HCT116 (cell line): Measurements from ENCODE around the gene FMO2. TPM values are rescaled to one million over a fixed set of nuclear protein-coding genes. Genes with fewer than 3 reads are reported as not detected.

Experiments used
- ATAC-seq: fragments of 200-7000 bp; cut with Tn5 transposase; 2 replicates; pipeline ENCODE4 v1.9.1; 2020; ENCODE audit warnings: mild to moderate bottlenecking, moderate library complexity
- BruUV-seq: library from RNA; stranded (reverse); fragments of 400-500 nt; replicated peaks from 2 replicates; lab custom pipeline; 2021; lab: Mats Ljungman, UMichigan
- CTCF ChIA-PET: fragments of 300-600 bp; sonication (Branson Sonifier 250); formaldehyde crosslinking; loops from one replicate; lab custom pipeline; 2021; ENCODE audit warnings: antibody characterized with exemption; lab: Charles Lee
- POLR2A ChIA-PET: fragments of 300-600, 350-600 bp; sonication (Branson Sonifier 250); formaldehyde crosslinking; loops from one replicate; lab custom pipeline; 2021; ENCODE audit warnings: antibody characterized with exemption; lab: Charles Lee
- RAD21 ChIA-PET, 2 experiments: fragments of 300-600 bp; sonication (Branson Sonifier 250); formaldehyde crosslinking; loops; one replicate each; lab custom pipeline; 2023; ENCODE audit warnings: low total read pairs in 2 of 2; ENCODE audit not compliant: uncharacterized antibody in 2 of 2, unreplicated experiment in 2 of 2, low non-redundant PET in 1 of 2; lab: Charles Lee
- DNase-seq: peaks from one replicate; pipeline ENCODE4 v3.0.0-alpha.2; 2010; ENCODE audit warnings: low read depth, low spot score
- H2AFZ ChIP-seq: fragments of 200-600 bp; shearing (Covaris generic), sonication (generic); 2 replicates; pipeline ENCODE4 v1.6.1; 2017; ENCODE audit warnings: low read depth, mixed run types, mixed read lengths, antibody characterized with exemption, low read length; ENCODE audit not compliant: poor library complexity, severe bottlenecking
- H3K27ac ChIP-seq: 2 replicates; pipeline ENCODE4 v1.5.1; 2012; ENCODE audit warnings: low read depth, low read length
- H3K27me3 ChIP-seq: fragments of 200-600 bp; sonication (generic); 2 replicates; pipeline ENCODE4 v1.6.1; 2016; ENCODE audit warnings: mixed run types, low read length, mixed read lengths; ENCODE audit not compliant: insufficient read depth
- H3K36me3 ChIP-seq, 2 experiments: fragments of 200-500 bp in 1 of 2; fragments of 200-600 bp in 1 of 2; sonication (Bioruptor generic) in 1 of 2; sonication (generic) in 1 of 2; 2 replicates each; pipeline versions ENCODE4 v1.5.1 to v1.6.1; 2014 to 2016; ENCODE audit warnings: low read length in 2 of 2, inconsistent platforms in 1 of 2, mixed read lengths in 1 of 2, mixed run types in 1 of 2; ENCODE audit not compliant: insufficient read depth in 2 of 2, control insufficient read depth in 1 of 2
- H3K4me1 ChIP-seq, 2 experiments: fragments of 200-600 bp in 1 of 2; sonication (generic) in 1 of 2; 2 replicates each; pipeline versions ENCODE4 v1.5.1 to v1.6.1; 2012 to 2017; ENCODE audit warnings: low read length in 2 of 2, inconsistent platforms in 1 of 2, mild to moderate bottlenecking in 1 of 2, mixed read lengths in 1 of 2, mixed run types in 1 of 2, moderate library complexity in 1 of 2; ENCODE audit not compliant: insufficient read depth in 2 of 2, control insufficient read depth in 1 of 2
- H3K4me2 ChIP-seq: fragments of 200-600 bp; sonication (generic); 2 replicates; pipeline ENCODE4 v1.6.1; 2017; ENCODE audit warnings: mixed run types, low read length, mixed read lengths
- H3K4me3 ChIP-seq, 2 experiments: fragments of 200-600 bp in 1 of 2; sonication (generic) in 1 of 2; replicated peaks in 1 of 2; 2 replicates each; pipeline ENCODE4 v1.5.1; 2011 to 2016; ENCODE audit warnings: low read length in 2 of 2, control low read depth in 1 of 2, low read depth in 1 of 2, mild to moderate bottlenecking in 1 of 2, mixed read lengths in 1 of 2, mixed run types in 1 of 2
- H3K79me2 ChIP-seq: fragments of 200-600 bp; sonication (generic); 2 replicates; pipeline ENCODE4 v1.6.1; 2017; ENCODE audit warnings: mild to moderate bottlenecking, mixed run types, low read length, moderate library complexity, mixed read lengths; ENCODE audit not compliant: insufficient read depth
- H3K9ac ChIP-seq: fragments of 200-600 bp; sonication (generic); 2 replicates; pipeline ENCODE4 v1.6.1; 2016; ENCODE audit warnings: low read length, mixed read lengths
- H3K9me2 ChIP-seq: fragments of 200-600 bp; sonication (generic), shearing (Covaris generic); 2 replicates; pipeline ENCODE4 v1.6.1; 2017; ENCODE audit warnings: mixed run types, mild to moderate bottlenecking, moderate library complexity; ENCODE audit not compliant: insufficient read depth
- H3K9me3 ChIP-seq, 2 experiments: fragments of 200-500 bp in 1 of 2; fragments of 200-600 bp in 1 of 2; sonication (Bioruptor generic) in 1 of 2; sonication (generic) in 1 of 2; 2 replicates each; pipeline ENCODE4 v1.6.1; 2014 to 2017; ENCODE audit warnings: low read length in 2 of 2, mixed read lengths in 2 of 2, inconsistent platforms in 1 of 2, low read depth in 1 of 2, mild to moderate bottlenecking in 1 of 2, mixed run types in 1 of 2, moderate library complexity in 1 of 2; ENCODE audit not compliant: control insufficient read depth in 1 of 2, insufficient read depth in 1 of 2
- H4K20me1 ChIP-seq: fragments of 200-600 bp; sonication (generic), shearing (Covaris generic); 2 replicates; pipeline ENCODE4 v1.6.1; 2017; ENCODE audit warnings: mixed run types, mild to moderate bottlenecking, moderate library complexity; ENCODE audit not compliant: insufficient read depth
- CBX3 ChIP-seq: IDR thresholded peaks from 2 replicates; pipeline ENCODE4 v1.6.1; 2012; ENCODE audit warnings: low read depth
- CEBPB ChIP-seq: IDR thresholded peaks from 2 replicates; pipeline ENCODE4 v1.6.1; 2012; ENCODE audit warnings: low read depth
- CTCF ChIP-seq, 3 experiments: fragments of 200-600 bp in 1 of 3; sonication (generic) in 1 of 3; IDR thresholded peaks in 2 of 3; conservative IDR thresholded peaks in 1 of 3; 2 replicates each; pipeline ENCODE4 v1.5.1; 2012 to 2017; ENCODE audit warnings: low read depth in 2 of 3, low read length in 2 of 3, antibody characterized with exemption in 1 of 3, borderline replicate concordance in 1 of 3, control low read depth in 1 of 3, mild to moderate bottlenecking in 1 of 3, mixed read lengths in 1 of 3, mixed run types in 1 of 3, moderate library complexity in 1 of 3; ENCODE audit not compliant: insufficient read depth in 1 of 3
- EZH2phosphoT487 ChIP-seq: fragments of 200-600 bp; IDR thresholded peaks from 2 replicates; pipeline ENCODE4 v1.6.1; 2018; ENCODE audit warnings: antibody characterized with exemption, borderline replicate concordance
- JUND ChIP-seq: IDR thresholded peaks from 2 replicates; pipeline ENCODE4 v1.6.1; 2012
- POLR2AphosphoS5 ChIP-seq: IDR thresholded peaks from 2 replicates; pipeline ENCODE4 v1.6.1; 2011; ENCODE audit warnings: mild to moderate bottlenecking, low read depth, low read length, moderate library complexity
- RAD21 ChIP-seq: IDR thresholded peaks from 2 replicates; pipeline ENCODE4 v1.6.1; 2012; ENCODE audit warnings: low read depth, mild to moderate bottlenecking
- REST ChIP-seq: IDR thresholded peaks from 2 replicates; pipeline ENCODE4 v1.6.1; 2012; ENCODE audit warnings: low read depth
- SIN3A ChIP-seq: IDR thresholded peaks from 2 replicates; pipeline ENCODE4 v1.6.1; 2012; ENCODE audit warnings: low read depth
- SRF ChIP-seq: IDR thresholded peaks from 2 replicates; pipeline ENCODE4 v1.6.1; 2012; ENCODE audit warnings: low read depth
- TCF7L2 ChIP-seq: IDR thresholded peaks from 2 replicates; pipeline ENCODE4 v1.7.0; 2011; ENCODE audit warnings: borderline replicate concordance, inconsistent platforms; ENCODE audit not compliant: insufficient read depth, insufficient read length; ENCODE audit errors: extremely low read depth
- YY1 ChIP-seq: IDR thresholded peaks from 2 replicates; pipeline ENCODE4 v1.6.1; 2011; ENCODE audit warnings: low read length, low read depth, moderate library complexity, mild to moderate bottlenecking; ENCODE audit not compliant: insufficient replicate concordance; ENCODE audit errors: extremely low read depth
- intact Hi-C: fragments of 100-400 bp; cut with micrococcal nuclease; formaldehyde crosslinking; loops from 2 replicates; pipeline ENCODE4 v1.10.0; 2022
- total RNA-seq: library from RNA; stranded (reverse); gene quantifications from one replicate; pipeline ENCODE4 v1.2.1, GENCODE V29; 2021; ENCODE audit not compliant: unreplicated experiment

Gene FMO2
- total RNA-seq, 1 experiment from 2014 or later = 0.30 TPM

- Histone ChIP-seq H4K20me1 (no peaks in the 10 kb centered on the region), H3K4me3 (no peak overlapping the region), H3K36me3 (no peaks in the 10 kb centered on the region), H3K27ac (no peak overlapping the region), H3K4me1 (no peaks in the 10 kb centered on the region), H3K79me2 (no peaks in the 10 kb centered on the region), H2AFZ (no peak overlapping the region), H3K9ac (no peak overlapping the region), H3K27me3 (no peaks in the 10 kb centered on the region)
- ChIA-PET CTCF (interaction anchor here (1.2 kb wide), 1 partner anchor 200 kb away, joined by 3 read pairs; no protein-coding TSS in a partner anchor), POLR2A (no interaction called here)
- no peak for ATAC-seq
- TF ChIP-seq SIN3A (no peak), CBX3 (no peak), POLR2AphosphoS5 (no peak)
- TF ChIP-seq, all 23 proteins: peak for 0
- H3K9me3 ChIP-seq = no peaks in the 10 kb centered on the region
- intact Hi-C loops = no loop called here
- no peak for DNase-seq
- no peak overlapping the region for H3K4me2 ChIP-seq
- BruUV-seq = no TSS peak
- H3K9me2 ChIP-seq = no peaks in the 10 kb centered on the region
- RAD21 ChIA-PET = no interaction called here
Measured at GRCh38 chr1:171166361-171166760, 18.7 kb upstream of the FMO2 start.

GRCh38 chr1:171167785-171168184, 17.3 kb upstream of the FMO2 start:
- POLR2A ChIA-PET = no interaction called here
- no peak overlapping the region for H3K4me2 ChIP-seq
- H3K9me3 ChIP-seq = no peaks in the 10 kb centered on the region
- no TSS peak for BruUV-seq
- no peak overlapping the region for H2AFZ ChIP-seq
- no peak overlapping the region for H3K9ac ChIP-seq
- RAD21 ChIA-PET = no interaction called here
- CTCF ChIA-PET = no interaction called here
- H3K9me2 ChIP-seq = no peaks in the 10 kb centered on the region
- no peak overlapping the region for H3K4me3 ChIP-seq
- H3K27me3 ChIP-seq = no peaks in the 10 kb centered on the region
- no peaks in the 10 kb centered on the region for H3K79me2 ChIP-seq
- no peaks in the 10 kb centered on the region for H4K20me1 ChIP-seq
- H3K36me3 ChIP-seq = no peaks in the 10 kb centered on the region
- H3K27ac ChIP-seq = no peak overlapping the region
- H3K4me1 ChIP-seq = no peaks in the 10 kb centered on the region
- no peak for TF ChIP-seq REST
- TF ChIP-seq POLR2AphosphoS5 = no peak
- TF ChIP-seq RAD21 = no peak
- no peak for TF ChIP-seq CTCF (IDR thresholded peaks at IDR 0.05 in 2 of 3, conservative IDR thresholded peaks at IDR 0.05 in 1 of 3; ENCODE audit: borderline replicate concordance in 1 of 3, insufficient read depth in 1 of 3, low read depth in 2 of 3, low read length in 2 of 3)
- no peak for TF ChIP-seq SRF
- no peak for TF ChIP-seq CEBPB
- TF ChIP-seq JUND = no peak
- TF ChIP-seq EZH2phosphoT487 = no peak
- TF ChIP-seq TCF7L2 = no peak
- TF ChIP-seq YY1 = no peak
- TF ChIP-seq, all 23 proteins: peak for 0
- ATAC-seq = no peak
- no peak for DNase-seq
- intact Hi-C loops = no loop called here
